H1 (cell line): ENCODE data around the gene MAIP1. TPM values are rescaled to one million over a fixed set of nuclear protein-coding genes. Genes with fewer than 3 reads are reported as not detected.

Source experiments
- CTCF ChIA-PET: fragments of 300-600 bp; sonication (Branson Sonifier 250); formaldehyde crosslinking; loops from one replicate; lab custom pipeline; 2021; ENCODE audit not compliant: partially characterized antibody; lab: Charles Lee
- POLR2A ChIA-PET: fragments of 300-600 bp; sonication (Branson Sonifier 250); formaldehyde crosslinking; loops from one replicate; lab custom pipeline; 2021; ENCODE audit warnings: inconsistent platforms; ENCODE audit not compliant: partially characterized antibody; lab: Charles Lee
- DNase-seq, 2 experiments: peaks; one replicate each; pipeline versions ENCODE4 v3.0.0 to v3.0.0-alpha.2; 2010 to 2022; ENCODE audit warnings: low spot score in 2 of 2, low read depth in 1 of 2, mixed read lengths in 1 of 2
- FAIRE-seq: peaks from 2 replicates; lab custom pipeline; 2011; peaks lifted over from hg19 to GRCh38; lab: Jason Lieb, UNC
- H2AFZ ChIP-seq: 2 replicates; pipeline ENCODE4 v1.8.1; 2012; ENCODE audit warnings: low read length, inconsistent platforms
- H2AK5ac ChIP-seq: 2 replicates; pipeline ENCODE4 v1.6.1; 2013; ENCODE audit warnings: low read depth, low read length
- H2BK120ac ChIP-seq: replicated peaks from 2 replicates; pipeline ENCODE3; 2013; ENCODE audit warnings: low read depth, low read length, inconsistent platforms
- H2BK12ac ChIP-seq: 2 replicates; pipeline ENCODE4 v1.6.1; 2013; ENCODE audit warnings: low read depth, low read length
- H2BK15ac ChIP-seq: 2 replicates; pipeline ENCODE4 v1.6.1; 2013; ENCODE audit warnings: low read length
- H2BK20ac ChIP-seq: 2 replicates; pipeline ENCODE4 v1.6.1; 2013; ENCODE audit warnings: low read length
- H2BK5ac ChIP-seq: 2 replicates; pipeline ENCODE4 v1.6.1; 2013; ENCODE audit warnings: low read depth, low read length
- H3K14ac ChIP-seq: 2 replicates; pipeline ENCODE4 v1.6.1; 2013; ENCODE audit warnings: inconsistent platforms; ENCODE audit not compliant: insufficient read length
- H3K18ac ChIP-seq: 2 replicates; pipeline ENCODE4 v1.6.1; 2013; ENCODE audit warnings: low read length; ENCODE audit errors: extremely low read depth
- H3K23ac ChIP-seq: 2 replicates; pipeline ENCODE4 v1.6.1; 2013; ENCODE audit warnings: inconsistent platforms; ENCODE audit not compliant: insufficient read length
- H3K23me2 ChIP-seq: 2 replicates; pipeline ENCODE4 v1.6.1; 2013; ENCODE audit warnings: low read depth, low read length
- H3K27ac ChIP-seq: 2 replicates; pipeline ENCODE4 v1.6.1; 2011; ENCODE audit warnings: low read depth, low read length, inconsistent platforms
- H3K27me3 ChIP-seq, 4 experiments: replicated peaks in 1 of 4; 1 replicate in 1 of 4; 2 replicates in 3 of 4; pipeline versions ENCODE4 v1.6.1 to v1.8.1; 2011 to 2013; ENCODE audit warnings: low read length in 3 of 4, mild to moderate bottlenecking in 3 of 4, inconsistent platforms in 2 of 4, mixed read lengths in 2 of 4, moderate library complexity in 1 of 4; ENCODE audit not compliant: control insufficient read depth in 3 of 4, insufficient read depth in 3 of 4; ENCODE audit errors: extremely low read depth in 1 of 4
- H3K36me3 ChIP-seq, 4 experiments: 2 replicates each; pipeline versions ENCODE4 v1.6.1 to v1.8.1; 2011 to 2013; ENCODE audit warnings: mild to moderate bottlenecking in 4 of 4, low read length in 3 of 4, moderate library complexity in 2 of 4, control low read depth in 1 of 4, inconsistent platforms in 1 of 4; ENCODE audit not compliant: insufficient read depth in 4 of 4, control insufficient read depth in 2 of 4
- H3K4ac ChIP-seq: replicated peaks from 2 replicates; pipeline ENCODE3; 2013; ENCODE audit warnings: low read length, low read depth, mixed read lengths, inconsistent platforms; ENCODE audit not compliant: insufficient read length
- H3K4me1 ChIP-seq, 4 experiments: replicated peaks in 1 of 4; 1 replicate in 1 of 4; 2 replicates in 3 of 4; pipeline versions ENCODE4 v1.6.1 to v1.8.1; 2011 to 2013; ENCODE audit warnings: low read length in 3 of 4, inconsistent platforms in 2 of 4, mixed read lengths in 1 of 4; ENCODE audit not compliant: insufficient read depth in 4 of 4, control insufficient read depth in 3 of 4
- H3K4me2 ChIP-seq, 2 experiments: 2 replicates each; pipeline versions ENCODE4 v1.6.1 to v1.8.1; 2011 to 2013; ENCODE audit warnings: low read depth in 2 of 2, low read length in 2 of 2, control low read depth in 1 of 2, inconsistent platforms in 1 of 2, mild to moderate bottlenecking in 1 of 2; ENCODE audit not compliant: insufficient read depth in 1 of 2
- H3K4me3 ChIP-seq, 4 experiments: fragments of 200-600, 300-600 bp in 1 of 4; sonication (generic), shearing (Covaris generic), sonication (Bioruptor Twin) in 1 of 4; 2 replicates each; pipeline versions ENCODE4 v1.5.1 to v1.8.1; 2011 to 2016; ENCODE audit warnings: low read length in 4 of 4, low read depth in 3 of 4, control low read depth in 2 of 4, inconsistent platforms in 2 of 4, mild to moderate bottlenecking in 2 of 4, mixed read lengths in 1 of 4, moderate library complexity in 1 of 4; ENCODE audit not compliant: insufficient read depth in 2 of 4; ENCODE audit errors: extremely low read depth in 1 of 4
- H3K56ac ChIP-seq: replicated peaks from 2 replicates; pipeline ENCODE3; 2013; ENCODE audit warnings: low read depth, mild to moderate bottlenecking, mixed read lengths, low read length, inconsistent platforms; ENCODE audit not compliant: insufficient read length
- H3K79me1 ChIP-seq: 2 replicates; pipeline ENCODE4 v1.6.1; 2013; ENCODE audit warnings: low read depth, low read length, control low read depth
- H3K79me2 ChIP-seq, 2 experiments: 2 replicates each; pipeline versions ENCODE4 v1.6.1 to v1.8.1; 2012 to 2013; ENCODE audit warnings: low read length in 2 of 2, mild to moderate bottlenecking in 2 of 2, inconsistent platforms in 1 of 2; ENCODE audit not compliant: insufficient read depth in 2 of 2, control insufficient read depth in 1 of 2
- H3K9ac ChIP-seq, 4 experiments: replicated peaks in 1 of 4; 1 replicate in 1 of 4; 2 replicates in 3 of 4; pipeline versions ENCODE4 v1.6.1 to v1.8.1; 2011 to 2013; ENCODE audit warnings: low read depth in 3 of 4, low read length in 3 of 4, control low read depth in 2 of 4, mild to moderate bottlenecking in 2 of 4, moderate library complexity in 2 of 4, inconsistent platforms in 1 of 4; ENCODE audit errors: extremely low read depth in 1 of 4
- H3K9me3 ChIP-seq, 2 experiments: 2 replicates each; pipeline versions ENCODE4 v1.6.1 to v1.8.1; 2012 to 2013; ENCODE audit warnings: mild to moderate bottlenecking in 2 of 2, moderate library complexity in 2 of 2, control low read depth in 1 of 2, inconsistent platforms in 1 of 2, low read depth in 1 of 2, low read length in 1 of 2, mixed read lengths in 1 of 2; ENCODE audit not compliant: insufficient read depth in 2 of 2
- H4K20me1 ChIP-seq, 2 experiments: replicated peaks in 1 of 2; 2 replicates each; pipeline versions ENCODE3 to v1.8.1; 2011 to 2013; ENCODE audit warnings: inconsistent platforms in 2 of 2, low read length in 2 of 2, mild to moderate bottlenecking in 1 of 2; ENCODE audit not compliant: insufficient read depth in 2 of 2, control insufficient read depth in 1 of 2
- H4K5ac ChIP-seq: 2 replicates; pipeline ENCODE4 v1.6.1; 2013; ENCODE audit warnings: low read length, low read depth, mixed read lengths, inconsistent platforms; ENCODE audit not compliant: insufficient read length
- H4K8ac ChIP-seq: 2 replicates; pipeline ENCODE4 v1.8.0; 2013; ENCODE audit warnings: mild to moderate bottlenecking, moderate library complexity, low read length, inconsistent platforms; ENCODE audit not compliant: insufficient read depth; ENCODE audit errors: extremely low read depth
- H4K91ac ChIP-seq: replicated peaks from 2 replicates; pipeline ENCODE3; 2013; ENCODE audit warnings: low read length, mixed read lengths, inconsistent platforms; ENCODE audit not compliant: insufficient read length
- CBX5 ChIP-seq: fragments of 300-800, 300-1000 bp; sonication (generic); IDR thresholded peaks from 2 replicates; pipeline ENCODE4 v1.7.1; 2016; ENCODE audit warnings: antibody characterized with exemption, low read length, low read depth
- CEBPB ChIP-seq: IDR thresholded peaks from 2 replicates; pipeline ENCODE4 v1.6.1; 2012; ENCODE audit warnings: low read depth, low read length
- polyA plus RNA-seq, 7 experiments: library from polyadenylated mRNA; depleted of rRNA in 3 of 7; stranded (reverse) in 5 of 7; unstranded in 2 of 7; fragments of >200 nt in 5 of 7; fragments of 200-250 nt in 2 of 7; gene quantifications; 1 replicate in 5 of 7; 2 replicates in 1 of 7; 4 replicates in 1 of 7; pipeline versions ENCODE4 v1.2.1 to v1.2.3, GENCODE V29; 2011 to 2013; ENCODE audit warnings: missing spikeins in 2 of 7, mixed read lengths in 2 of 7
- total RNA-seq: library from RNA; stranded (reverse); fragmentation: NEBNext Ultra II Directional; extraction: Animal tissue kit (Norgen Biotek cat#: 25700); gene quantifications from 2 replicates; pipeline ENCODE4 v1.2.1, GENCODE V29; 2021

MAIP1 gene
- total and polyA plus RNA-seq, 2 of the 8 experiments (the other 6 are each of a cell fraction or from before 2014, with no cell fraction given) = 23.2 to 28.5 TPM

- ChIA-PET POLR2A (no interaction called here), CTCF (no interaction called here)
- Histone ChIP-seq H2BK12ac (no peak overlapping the region), H3K9me3 (no peaks in the 10 kb centered on the region), H3K18ac (no peak overlapping the region), H3K27me3 (no peaks in the 10 kb centered on the region), H3K14ac (no peak overlapping the region), H2BK120ac (no peak overlapping the region), H3K56ac (no peak overlapping the region), H2BK15ac (no peak overlapping the region), H2AK5ac (no peak overlapping the region), H3K79me1 (no peaks in the 10 kb centered on the region), H4K5ac (no peak overlapping the region), H2BK5ac (no peak overlapping the region), H3K79me2 (no peaks in the 10 kb centered on the region), H3K9ac (no peak overlapping the region), H4K20me1 (no peaks in the 10 kb centered on the region), H3K4me2 (no peak overlapping the region), H3K36me3 (no peaks in the 10 kb centered on the region), H3K4me1 (peaks cover 2 to 9% (median 5%) of the 10 kb centered on the region in 4 experiments; a peak in 3 of 7 replicates), H2AFZ (no peak overlapping the region), H4K91ac (no peak overlapping the region), H3K23ac (no peak overlapping the region), H3K27ac (no peak overlapping the region), H4K8ac (no peak overlapping the region), H3K4me3 (no peak overlapping the region), H2BK20ac (no peak overlapping the region), H3K23me2 (no peaks in the 10 kb centered on the region), H3K4ac (no peak overlapping the region)
- DNase-seq (no peak), FAIRE-seq (no peak)
- no peak for TF ChIP-seq CEBPB
- TF ChIP-seq CBX5 = no peak
Measured at GRCh38 chr2:200005675-200006074, 50.3 kb downstream of the MAIP1 start.
